ENCODE data around the gene ADCY5. TPM values are rescaled to one million over a fixed set of nuclear protein-coding genes. Genes with fewer than 3 reads are reported as not detected.
A peak's percentile ranks its signal among the peaks of the same experiment; 100 is the strongest.

The ADCY5 gene
- total RNA-seq, 2 donors from 2014 or later: 3.9 to 5.2 TPM

- no peaks in the 10 kb centered on the region for H3K9me3 Mint-ChIP-seq
- WGBS, 2 experiments (ENCODE audit: insufficient coverage in 1 of 2, insufficient read length in 1 of 2): 85 to 87% methylated on average over 5 to 13 of the region's 13 CpGs
- no peak overlapping the region for H3K9ac ChIP-seq (ENCODE audit: extremely low read depth, low read length, poor library complexity, severe bottlenecking)
- peaks cover 34% of the 10 kb centered on the region for H3K27me3 Mint-ChIP-seq (ENCODE audit: insufficient read depth)
- H3K27me3 ChIP-seq (ENCODE audit: control insufficient read depth, insufficient read depth, low read length, poor library complexity, severe bottlenecking): no peaks in the 10 kb centered on the region
- H3K36me3 ChIP-seq (ENCODE audit: control insufficient read depth, insufficient read depth, low read length): no peaks in the 10 kb centered on the region
- peak; percentile 69 for DNase-seq
- no peak overlapping the region for H3K4me3 Mint-ChIP-seq
- no peaks in the 10 kb centered on the region for H3K4me1 ChIP-seq (ENCODE audit: control insufficient read depth, insufficient read depth, low read length)
- no peak overlapping the region for H3K4me3 ChIP-seq (ENCODE audit: low read length)
- H3K36me3 Mint-ChIP-seq (ENCODE audit: low read depth): no peaks in the 10 kb centered on the region
- peaks cover 7% of the 10 kb centered on the region for H3K4me1 Mint-ChIP-seq
- TF ChIP-seq, protein P1, sequence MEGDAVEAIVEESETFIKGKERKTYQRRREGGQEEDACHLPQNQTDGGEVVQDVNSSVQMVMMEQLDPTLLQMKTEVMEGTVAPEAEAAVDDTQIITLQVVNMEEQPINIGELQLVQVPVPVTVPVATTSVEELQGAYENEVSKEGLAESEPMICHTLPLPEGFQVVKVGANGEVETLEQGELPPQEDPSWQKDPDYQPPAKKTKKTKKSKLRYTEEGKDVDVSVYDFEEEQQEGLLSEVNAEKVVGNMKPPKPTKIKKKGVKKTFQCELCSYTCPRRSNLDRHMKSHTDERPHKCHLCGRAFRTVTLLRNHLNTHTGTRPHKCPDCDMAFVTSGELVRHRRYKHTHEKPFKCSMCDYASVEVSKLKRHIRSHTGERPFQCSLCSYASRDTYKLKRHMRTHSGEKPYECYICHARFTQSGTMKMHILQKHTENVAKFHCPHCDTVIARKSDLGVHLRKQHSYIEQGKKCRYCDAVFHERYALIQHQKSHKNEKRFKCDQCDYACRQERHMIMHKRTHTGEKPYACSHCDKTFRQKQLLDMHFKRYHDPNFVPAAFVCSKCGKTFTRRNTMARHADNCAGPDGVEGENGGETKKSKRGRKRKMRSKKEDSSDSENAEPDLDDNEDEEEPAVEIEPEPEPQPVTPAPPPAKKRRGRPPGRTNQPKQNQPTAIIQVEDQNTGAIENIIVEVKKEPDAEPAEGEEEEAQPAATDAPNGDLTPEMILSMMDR (conservative IDR thresholded peaks at IDR 0.05): peak; percentile 65
- no peak overlapping the region for H3K27ac ChIP-seq (ENCODE audit: low read depth, low read length)
- H3K27ac Mint-ChIP-seq: no peak overlapping the region
- H3K9me3 ChIP-seq (ENCODE audit: control insufficient read depth, low read length): no peaks in the 10 kb centered on the region
Observed at GRCh38 chr3:123375014-123375940, 73.6 kb downstream of the ADCY5 start.

- Histone ChIP-seq H3K27ac (ENCODE audit: low read depth, low read length) (no peak overlapping the region), H3K4me3 (ENCODE audit: low read length) (no peak overlapping the region), H3K36me3 (ENCODE audit: control insufficient read depth, insufficient read depth, low read length) (no peaks in the 10 kb centered on the region), H3K4me1 (ENCODE audit: control insufficient read depth, insufficient read depth, low read length) (no peaks in the 10 kb centered on the region), H3K27me3 (ENCODE audit: control insufficient read depth, insufficient read depth, low read length, poor library complexity, severe bottlenecking) (no peaks in the 10 kb centered on the region), H3K9me3 (ENCODE audit: control insufficient read depth, low read length) (peaks cover 5% of the 10 kb centered on the region), H3K9ac (ENCODE audit: extremely low read depth, low read length, poor library complexity, severe bottlenecking) (no peak overlapping the region)
- DNase-seq: peak; percentile 26
- 67 to 71% methylated on average over 1 to 2 of the region's 2 CpGs for WGBS, 2 experiments (ENCODE audit: insufficient coverage in 1 of 2, insufficient read length in 1 of 2)
- H3K27me3 Mint-ChIP-seq (ENCODE audit: insufficient read depth): peaks cover 29% of the 10 kb centered on the region
- TF ChIP-seq, protein P1 (conservative IDR thresholded peaks at IDR 0.05): no peak
- H3K27ac Mint-ChIP-seq: no peak overlapping the region
- no peak overlapping the region for H3K4me3 Mint-ChIP-seq
- H3K9me3 Mint-ChIP-seq: peaks cover 4% of the 10 kb centered on the region
- H3K4me1 Mint-ChIP-seq: peaks cover 7% of the 10 kb centered on the region
- no peaks in the 10 kb centered on the region for H3K36me3 Mint-ChIP-seq (ENCODE audit: low read depth)
Observed at GRCh38 chr3:123374016-123374415, 74.9 kb downstream of the ADCY5 start.

DNA sequence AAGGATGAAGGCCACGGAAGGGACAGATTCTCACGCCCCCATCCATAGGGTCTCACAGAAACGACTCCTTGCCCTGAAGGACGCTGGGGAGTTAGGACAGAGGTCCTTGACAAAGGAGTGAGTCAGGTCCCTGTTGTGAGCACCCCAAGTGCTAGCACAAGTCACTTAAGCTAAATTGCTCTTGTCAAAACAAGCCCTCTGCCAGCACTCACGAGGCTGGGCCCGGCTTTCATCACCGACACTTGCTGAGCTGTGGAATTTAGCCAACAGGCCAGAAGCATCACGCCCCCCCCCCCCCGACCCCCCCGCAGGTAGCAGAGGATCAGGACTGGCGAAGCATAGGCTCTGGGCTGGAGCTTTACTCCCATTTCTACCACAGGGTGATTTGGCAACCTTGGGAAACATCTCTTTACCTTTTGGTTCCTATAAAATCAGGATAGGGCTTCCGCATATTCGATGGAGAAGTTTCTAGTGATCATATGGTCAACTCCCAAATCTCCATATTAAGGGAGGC, 75.4 kb downstream of the ADCY5 start:
- peaks cover 6% of the 10 kb centered on the region for H3K9me3 ChIP-seq (ENCODE audit: control insufficient read depth, low read length)
- H3K27me3 Mint-ChIP-seq (ENCODE audit: insufficient read depth): peaks cover 26% of the 10 kb centered on the region
- TF ChIP-seq, protein P1 (conservative IDR thresholded peaks at IDR 0.05): no peak
- no peaks in the 10 kb centered on the region for H3K4me1 ChIP-seq (ENCODE audit: control insufficient read depth, insufficient read depth, low read length)
- no peak overlapping the region for H3K4me3 Mint-ChIP-seq
- H3K27me3 ChIP-seq (ENCODE audit: control insufficient read depth, insufficient read depth, low read length, poor library complexity, severe bottlenecking): no peaks in the 10 kb centered on the region
- H3K9ac ChIP-seq (ENCODE audit: extremely low read depth, low read length, poor library complexity, severe bottlenecking): no peak overlapping the region
- H3K27ac Mint-ChIP-seq: no peak overlapping the region
- no peaks in the 10 kb centered on the region for H3K36me3 ChIP-seq (ENCODE audit: control insufficient read depth, insufficient read depth, low read length)
- DNase-seq: peak; percentile 55
- peaks cover 7% of the 10 kb centered on the region for H3K4me1 Mint-ChIP-seq
- peaks cover 4% of the 10 kb centered on the region for H3K9me3 Mint-ChIP-seq
- no peak overlapping the region for H3K27ac ChIP-seq (ENCODE audit: low read depth, low read length)
- 81 to 92% methylated on average over 6 to 11 of the region's 13 CpGs for WGBS, 2 experiments (ENCODE audit: insufficient coverage in 1 of 2, insufficient read length in 1 of 2)
- no peaks in the 10 kb centered on the region for H3K36me3 Mint-ChIP-seq (ENCODE audit: low read depth)
- H3K4me3 ChIP-seq (ENCODE audit: low read length): no peak overlapping the region
